Tibial nerve (tissue), 4 donors: Measurements from ENCODE around the gene NCK2. TPM values are rescaled to one million over a fixed set of nuclear protein-coding genes. Genes with fewer than 3 reads are reported as not detected.

Experiments used
- DNase-seq, 2 donors: peaks; one replicate each; pipeline ENCODE4 v3.0.0-alpha.2; 2019; ENCODE audit warnings: low spot score in 2 of 2
- H3K27ac ChIP-seq, 4 donors: fragments of 200-600 bp; sonication (generic) in 3 of 4; one replicate each; pipeline ENCODE4 v1.5.1; 2017 to 2019; ENCODE audit warnings: mild to moderate bottlenecking in 1 of 4
- H3K27me3 ChIP-seq, 2 donors: fragments of 200-600 bp; sonication (generic) in 1 of 2; one replicate each; pipeline versions ENCODE4 v1.5.1 to v1.6.0; 2017 to 2019
- H3K36me3 ChIP-seq, 3 donors: fragments of 200-600 bp; sonication (generic); one replicate each; pipeline ENCODE4 v1.5.1; 2018 to 2019
- H3K4me1 ChIP-seq, 4 donors: fragments of 200-600 bp; sonication (generic) in 3 of 4; one replicate each; pipeline ENCODE4 v1.5.1; 2017 to 2019
- H3K4me3 ChIP-seq, 4 donors: fragments of 200-600 bp; sonication (generic) in 3 of 4; one replicate each; pipeline ENCODE4 v1.5.1; 2017 to 2019; ENCODE audit warnings: mild to moderate bottlenecking in 1 of 4, moderate library complexity in 1 of 4
- H3K9me3 ChIP-seq, 4 donors: fragments of 200-600 bp; sonication (generic) in 3 of 4; one replicate each; pipeline ENCODE4 v1.5.1; 2017 to 2019
- CTCF ChIP-seq, 5 experiments: fragments of 200-600 bp in 3 of 5; fragments of 450-650 bp in 2 of 5; sonication (generic) in 3 of 5; IDR thresholded peaks; one replicate each; pipeline ENCODE4 v1.5.1; 2016 to 2019; ENCODE audit warnings: antibody characterized with exemption in 5 of 5, mild to moderate bottlenecking in 3 of 5, moderate library complexity in 2 of 5
- EP300 ChIP-seq, 2 donors: sonication (generic); formaldehyde crosslinking; IDR thresholded peaks; one replicate each; pipeline ENCODE4 v1.6.1; 2017; ENCODE audit warnings: antibody characterized with exemption in 2 of 2, mild to moderate bottlenecking in 1 of 2
- POLR2A ChIP-seq, 2 donors: fragments of 450-650 bp; IDR thresholded peaks; one replicate each; pipeline ENCODE4 v1.6.1; 2017; ENCODE audit warnings: antibody characterized with exemption in 2 of 2, mild to moderate bottlenecking in 2 of 2, moderate library complexity in 2 of 2
- WGBS, 2 donors: methylation state at CpG; one replicate each; pipeline ENCODE4 v1.1.5; 2018; 5-methylcytosine and 5-hydroxymethylcytosine counted together
- total RNA-seq, 4 donors: library from RNA; depleted of rRNA; stranded (reverse); fragments of >200 nt; gene quantifications; one replicate each; pipeline ENCODE4 v1.1.0, GENCODE V29; 2016

NCK2 gene
- total RNA-seq, 4 donors from 2014 or later: 22.6 to 35.9 (median 28.1) TPM

- Histone ChIP-seq H3K36me3 (no peaks in the 10 kb centered on the region), H3K27ac (no peak overlapping the region), H3K9me3 (peaks cover 0 to 2% (median 0%) of the 10 kb centered on the region in 4 donors), H3K4me3 (no peak overlapping the region), H3K27me3 (no peaks in the 10 kb centered on the region), H3K4me1 (peaks cover 0 to 16% (median 9%) of the 10 kb centered on the region in 4 donors)
- DNase-seq: no peak
- TF ChIP-seq POLR2A (IDR thresholded peaks at IDR 0.05): no peak
- TF ChIP-seq EP300 (IDR thresholded peaks at IDR 0.05): no peak
- TF ChIP-seq CTCF (IDR thresholded peaks at IDR 0.05): no peak
- WGBS, 2 donors: 89 to 96% methylated on average over 4 of the region's 4 CpGs
Observed at GRCh38 chr2:105933906-105934305, 189.2 kb downstream of the NCK2 start.

- Histone ChIP-seq H3K4me1 (peaks cover 0 to 10% (median 8%) of the 10 kb centered on the region in 4 donors), H3K36me3 (no peaks in the 10 kb centered on the region), H3K9me3 (peaks cover 0 to 8% (median 0%) of the 10 kb centered on the region in 4 donors), H3K4me3 (no peak overlapping the region), H3K27me3 (no peaks in the 10 kb centered on the region), H3K27ac (no peak overlapping the region)
- WGBS, 2 donors: 22% methylated on average over 7 of the region's 7 CpGs
- no peak for DNase-seq
- TF ChIP-seq POLR2A (IDR thresholded peaks at IDR 0.05) (no peak), EP300 (IDR thresholded peaks at IDR 0.05) (no peak), CTCF (IDR thresholded peaks at IDR 0.05) (no peak)
Observed at GRCh38 chr2:105934467-105934866, 189.8 kb downstream of the NCK2 start.

GRCh38 chr2:105935063-105935462 is 190.4 kb downstream of the NCK2 start:
- no peak for TF ChIP-seq EP300 (IDR thresholded peaks at IDR 0.05)
- no peak for TF ChIP-seq CTCF (IDR thresholded peaks at IDR 0.05)
- TF ChIP-seq POLR2A (IDR thresholded peaks at IDR 0.05): no peak
- no peak overlapping the region for H3K4me3 ChIP-seq
- no peak for DNase-seq
- no peaks in the 10 kb centered on the region for H3K27me3 ChIP-seq
- H3K27ac ChIP-seq: no peak overlapping the region
- H3K4me1 ChIP-seq: peaks cover 0 to 9% (median 7%) of the 10 kb centered on the region in 4 donors
- H3K36me3 ChIP-seq: no peaks in the 10 kb centered on the region
- H3K9me3 ChIP-seq: peaks cover 0 to 13% (median 0%) of the 10 kb centered on the region in 4 donors
- WGBS, 2 donors: 65 to 69% methylated on average over 3 of the region's 3 CpGs

GRCh38 chr2:105936954-105937353 is 192.2 kb downstream of the NCK2 start:
- TF ChIP-seq CTCF (IDR thresholded peaks at IDR 0.05) (no peak), EP300 (IDR thresholded peaks at IDR 0.05) (no peak), POLR2A (IDR thresholded peaks at IDR 0.05) (no peak)
- no peak overlapping the region for H3K27ac ChIP-seq
- 94 to 100% methylated on average over 6 of the region's 6 CpGs for WGBS, 2 donors
- no peaks in the 10 kb centered on the region for H3K27me3 ChIP-seq
- H3K4me1 ChIP-seq: peaks cover 0 to 9% (median 7%) of the 10 kb centered on the region in 4 donors
- no peaks in the 10 kb centered on the region for H3K36me3 ChIP-seq
- peaks cover 0 to 13% (median 0%) of the 10 kb centered on the region in 4 donors for H3K9me3 ChIP-seq
- H3K4me3 ChIP-seq: no peak overlapping the region
- DNase-seq: no peak

GRCh38 chr2:105937498-105938097 is 192.9 kb downstream of the NCK2 start:
- DNase-seq: no peak
- Histone ChIP-seq H3K4me1 (peaks cover 0 to 9% (median 7%) of the 10 kb centered on the region in 4 donors), H3K36me3 (no peaks in the 10 kb centered on the region), H3K27me3 (no peaks in the 10 kb centered on the region), H3K4me3 (no peak overlapping the region), H3K27ac (no peak overlapping the region), H3K9me3 (peaks cover 0 to 13% (median 0%) of the 10 kb centered on the region in 4 donors)
- TF ChIP-seq POLR2A (IDR thresholded peaks at IDR 0.05): no peak
- no peak for TF ChIP-seq EP300 (IDR thresholded peaks at IDR 0.05)
- TF ChIP-seq CTCF (IDR thresholded peaks at IDR 0.05): no peak
- 49 to 66% methylated on average over 6 of the region's 6 CpGs for whole genome bisulfite sequencing, 2 donors
